Measurements from ENCODE around the gene IRAK4. TPM values are rescaled to one million over a fixed set of nuclear protein-coding genes. Genes with fewer than 3 reads are reported as not detected.
"Not testable (repeated sequence)": the region's sequence is repeated elsewhere in the genome, so short reads cannot be mapped to it uniquely, and the experiment has no call there.

The IRAK4 gene
- total and polyA plus RNA-seq, 2 donors from 2014 or later: 10.1 to 29.7 TPM

GRCh38 chr12:43750814-43751213, 7.9 kb upstream of the IRAK4 start:
- DNase-seq (no peak), FAIRE-seq (no peak)
- Histone ChIP-seq H3K36me3 (ENCODE audit: control insufficient read depth in 2 of 3, insufficient read depth in 3 of 3, low read length in 3 of 3) (peaks cover 0 to 4% (median 3%) of the 10 kb centered on the region in 3 donors), H3K9me3 (ENCODE audit: control insufficient read depth in 2 of 3, insufficient read depth in 1 of 3, low read length in 3 of 3) (peaks cover 0 to 1% (median 0%) of the 10 kb centered on the region in 3 donors), H3K27me3 (ENCODE audit: control insufficient read depth, insufficient read depth, low read length) (no peaks in the 10 kb centered on the region), H3K9ac (ENCODE audit: low read length in 3 of 3) (no peak overlapping the region), H3K4me3 (ENCODE audit: low read length in 3 of 3) (no peak overlapping the region), H3K27ac (ENCODE audit: low read depth in 2 of 2, low read length in 2 of 2) (no peak overlapping the region), H3K4me1 (ENCODE audit: control insufficient read depth in 2 of 3, insufficient read depth in 2 of 3, low read depth in 1 of 3, low read length in 3 of 3) (no peaks in the 10 kb centered on the region)
- intact Hi-C loops (cut with DNase I): no loop called here
- TF ChIP-seq, protein P1, sequence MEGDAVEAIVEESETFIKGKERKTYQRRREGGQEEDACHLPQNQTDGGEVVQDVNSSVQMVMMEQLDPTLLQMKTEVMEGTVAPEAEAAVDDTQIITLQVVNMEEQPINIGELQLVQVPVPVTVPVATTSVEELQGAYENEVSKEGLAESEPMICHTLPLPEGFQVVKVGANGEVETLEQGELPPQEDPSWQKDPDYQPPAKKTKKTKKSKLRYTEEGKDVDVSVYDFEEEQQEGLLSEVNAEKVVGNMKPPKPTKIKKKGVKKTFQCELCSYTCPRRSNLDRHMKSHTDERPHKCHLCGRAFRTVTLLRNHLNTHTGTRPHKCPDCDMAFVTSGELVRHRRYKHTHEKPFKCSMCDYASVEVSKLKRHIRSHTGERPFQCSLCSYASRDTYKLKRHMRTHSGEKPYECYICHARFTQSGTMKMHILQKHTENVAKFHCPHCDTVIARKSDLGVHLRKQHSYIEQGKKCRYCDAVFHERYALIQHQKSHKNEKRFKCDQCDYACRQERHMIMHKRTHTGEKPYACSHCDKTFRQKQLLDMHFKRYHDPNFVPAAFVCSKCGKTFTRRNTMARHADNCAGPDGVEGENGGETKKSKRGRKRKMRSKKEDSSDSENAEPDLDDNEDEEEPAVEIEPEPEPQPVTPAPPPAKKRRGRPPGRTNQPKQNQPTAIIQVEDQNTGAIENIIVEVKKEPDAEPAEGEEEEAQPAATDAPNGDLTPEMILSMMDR (IDR thresholded peaks at IDR 0.05; ENCODE audit: borderline replicate concordance, extremely low read depth, insufficient read depth): no peak

DNA sequence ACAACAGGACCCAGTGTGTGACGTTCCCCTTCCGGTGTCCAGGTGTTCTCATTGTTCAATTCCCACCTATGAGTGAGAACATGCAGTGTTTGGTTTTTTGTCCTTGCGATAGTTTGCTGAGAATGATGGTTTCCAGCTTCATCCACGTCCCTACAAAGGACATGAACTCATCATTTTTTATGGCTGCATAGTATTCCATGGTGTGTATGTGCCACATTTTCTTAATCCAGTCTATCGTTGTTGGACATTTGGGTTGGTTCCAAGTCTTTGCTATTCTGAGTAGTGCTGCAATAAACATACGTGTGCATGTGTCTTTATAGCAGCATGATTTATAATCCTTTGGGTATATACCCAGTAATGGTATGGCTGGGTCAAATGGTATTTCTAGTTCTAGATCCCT, 7.4 kb upstream of the IRAK4 start:
- H3K27me3 ChIP-seq (ENCODE audit: control insufficient read depth, insufficient read depth, low read length); DNase-seq; H3K9ac ChIP-seq (ENCODE audit: low read length in 3 of 3); H3K27ac ChIP-seq (ENCODE audit: low read depth in 2 of 2, low read length in 2 of 2); H3K4me3 ChIP-seq (ENCODE audit: low read length in 3 of 3); H3K9me3 ChIP-seq (ENCODE audit: control insufficient read depth in 2 of 3, insufficient read depth in 1 of 3, low read length in 3 of 3); H3K4me1 ChIP-seq (ENCODE audit: control insufficient read depth in 2 of 3, insufficient read depth in 2 of 3, low read depth in 1 of 3, low read length in 3 of 3); H3K36me3 ChIP-seq (ENCODE audit: control insufficient read depth in 2 of 3, insufficient read depth in 3 of 3, low read length in 3 of 3); FAIRE-seq; intact Hi-C loops (cut with DNase I): not testable (repeated sequence)

DNA sequence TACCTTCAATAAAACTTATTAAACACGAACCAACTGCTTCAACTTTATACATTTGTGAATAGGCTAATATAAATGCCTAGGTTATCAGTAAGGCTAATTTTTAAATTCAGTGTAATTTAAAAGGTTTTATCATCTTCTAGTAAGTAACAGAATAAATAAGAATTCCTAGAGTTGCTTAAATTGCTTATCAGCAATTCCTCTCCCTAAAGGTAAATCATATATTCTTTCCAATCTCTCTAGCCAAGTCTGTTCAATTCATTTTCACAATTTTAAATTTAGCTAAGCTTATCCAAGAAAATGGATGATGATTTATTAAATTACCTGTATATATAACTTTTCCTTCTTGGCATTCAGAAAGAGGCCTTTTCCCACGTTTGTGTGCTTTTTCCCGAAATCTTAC, 4.7 kb upstream of the IRAK4 start:
- H3K4me3 ChIP-seq (ENCODE audit: low read length in 3 of 3): no peak overlapping the region
- no peak for FAIRE-seq
- peaks cover 2 to 8% (median 6%) of the 10 kb centered on the region in 3 donors for H3K4me1 ChIP-seq (ENCODE audit: control insufficient read depth in 2 of 3, insufficient read depth in 2 of 3, low read depth in 1 of 3, low read length in 3 of 3)
- TF ChIP-seq, protein P1 (IDR thresholded peaks at IDR 0.05; ENCODE audit: borderline replicate concordance, extremely low read depth, insufficient read depth): no peak
- intact Hi-C loops (cut with DNase I): no loop called here
- no peaks in the 10 kb centered on the region for H3K27me3 ChIP-seq (ENCODE audit: control insufficient read depth, insufficient read depth, low read length)
- H3K9me3 ChIP-seq (ENCODE audit: control insufficient read depth in 2 of 3, insufficient read depth in 1 of 3, low read length in 3 of 3): peaks cover 0 to 1% (median 0%) of the 10 kb centered on the region in 3 donors
- H3K27ac ChIP-seq (ENCODE audit: low read depth in 2 of 2, low read length in 2 of 2): no peak overlapping the region
- DNase-seq: no peak
- no peak overlapping the region for H3K9ac ChIP-seq (ENCODE audit: low read length in 3 of 3)
- H3K36me3 ChIP-seq (ENCODE audit: control insufficient read depth in 2 of 3, insufficient read depth in 3 of 3, low read length in 3 of 3): peaks cover 0 to 4% (median 3%) of the 10 kb centered on the region in 3 donors

GRCh38 chr12:43758247-43758727, 464 bp upstream of the IRAK4 start:
- DNase-seq (peak in 2 of 5 donors; percentile 69 to 71), FAIRE-seq (no peak)
- peak overlapping the region; percentile 90 to 96 (median 95) for H3K4me3 ChIP-seq (ENCODE audit: low read length in 3 of 3)
- H3K9me3 ChIP-seq (ENCODE audit: control insufficient read depth in 2 of 3, insufficient read depth in 1 of 3, low read length in 3 of 3): no peaks in the 10 kb centered on the region
- peak overlapping the region; percentile 61 to 71 for H3K27ac ChIP-seq (ENCODE audit: low read depth in 2 of 2, low read length in 2 of 2)
- no peaks in the 10 kb centered on the region for H3K27me3 ChIP-seq (ENCODE audit: control insufficient read depth, insufficient read depth, low read length)
- intact Hi-C loops (cut with DNase I): no loop called here
- H3K36me3 ChIP-seq (ENCODE audit: control insufficient read depth in 2 of 3, insufficient read depth in 3 of 3, low read length in 3 of 3): peaks cover 0 to 3% (median 0%) of the 10 kb centered on the region in 3 donors
- peak overlapping the region; percentile 56 to 96 (median 81) for H3K9ac ChIP-seq (ENCODE audit: low read length in 3 of 3)
- TF ChIP-seq, protein P1 (IDR thresholded peaks at IDR 0.05; ENCODE audit: borderline replicate concordance, extremely low read depth, insufficient read depth): no peak
- peaks cover 2 to 15% (median 14%) of the 10 kb centered on the region in 3 donors for H3K4me1 ChIP-seq (ENCODE audit: control insufficient read depth in 2 of 3, insufficient read depth in 2 of 3, low read depth in 1 of 3, low read length in 3 of 3)
